LHCN-M2 (cell line): Measurements from ENCODE around the gene CCT7. TPM values are rescaled to one million over a fixed set of nuclear protein-coding genes. Genes with fewer than 3 reads are reported as not detected.
"Not testable (repeated sequence)": the region's sequence is repeated elsewhere in the genome, so short reads cannot be mapped to it uniquely, and the experiment has no call there.

Experiments
- DNase-seq: peaks from one replicate; pipeline ENCODE4 v3.0.0-alpha.2; 2012; ENCODE audit warnings: low read depth
- total RNA-seq: library from RNA; depleted of rRNA; stranded (reverse); fragments of >200 nt; gene quantifications from 2 replicates; pipeline ENCODE4 v1.2.3, GENCODE V29; 2014

CCT7 gene
- total RNA-seq, 1 experiment from 2014 or later: 452 TPM

- DNase-seq: no peak
Observed at GRCh38 chr2:73254343-73255006, 20.4 kb downstream of the CCT7 start.

DNA sequence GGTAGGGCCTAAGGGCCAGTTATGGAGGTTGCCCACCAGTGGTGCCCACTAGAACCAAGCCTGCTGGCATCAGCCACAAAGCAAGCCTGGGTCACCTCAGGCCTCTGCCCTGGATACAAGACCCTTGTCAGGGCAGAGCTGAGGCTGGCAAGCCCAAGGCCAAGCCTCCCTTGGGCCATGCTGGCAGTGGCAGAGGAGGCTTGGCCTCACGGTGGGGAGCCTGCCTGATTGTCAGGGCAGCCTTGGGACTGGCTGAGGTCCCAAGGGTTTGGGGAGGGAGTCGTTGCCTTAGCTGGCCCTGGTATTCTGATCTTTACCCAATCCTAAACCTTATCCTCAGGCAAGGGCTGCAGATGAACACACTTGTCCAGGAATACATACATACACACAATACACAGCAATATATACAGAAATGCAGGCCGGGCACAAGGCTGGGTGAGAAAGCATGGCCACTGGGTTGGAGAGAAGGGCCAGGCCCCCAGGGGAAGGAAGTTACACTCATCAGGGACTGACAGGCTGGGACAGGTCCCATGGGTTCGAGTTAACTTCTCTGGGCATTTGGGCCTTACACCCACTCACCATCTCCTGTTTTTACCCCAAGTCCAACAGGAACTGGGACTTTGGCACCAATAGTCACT is 21.0 kb downstream of the CCT7 start:
- no peak for DNase-seq

- no peak for DNase-seq
Observed at GRCh38 chr2:73255907-73256617, 22.0 kb downstream of the CCT7 start.

- no peak for DNase-seq
Observed at GRCh38 chr2:73256618-73256922, 22.5 kb downstream of the CCT7 start.

DNA sequence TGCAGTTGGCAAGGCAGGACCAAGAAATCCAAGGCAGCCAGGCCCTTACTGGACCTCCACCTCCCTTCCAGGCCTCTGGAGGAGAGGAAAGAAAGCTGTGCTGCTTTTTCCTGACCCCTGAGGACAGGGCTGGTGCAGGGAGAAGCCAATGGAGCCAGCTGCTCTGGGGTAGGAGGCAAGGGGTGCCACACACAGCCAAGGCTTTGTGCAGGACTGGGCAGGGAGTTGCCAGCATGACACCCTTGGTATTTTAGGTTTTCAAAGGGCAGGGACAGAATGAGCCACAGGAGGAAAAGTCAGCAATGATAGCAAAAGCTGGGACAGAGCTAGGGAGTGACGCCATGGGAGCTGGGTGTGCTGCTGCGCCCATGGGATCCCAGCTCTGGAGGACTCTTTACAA is 22.9 kb downstream of the CCT7 start:
- DNase-seq: no peak

DNA sequence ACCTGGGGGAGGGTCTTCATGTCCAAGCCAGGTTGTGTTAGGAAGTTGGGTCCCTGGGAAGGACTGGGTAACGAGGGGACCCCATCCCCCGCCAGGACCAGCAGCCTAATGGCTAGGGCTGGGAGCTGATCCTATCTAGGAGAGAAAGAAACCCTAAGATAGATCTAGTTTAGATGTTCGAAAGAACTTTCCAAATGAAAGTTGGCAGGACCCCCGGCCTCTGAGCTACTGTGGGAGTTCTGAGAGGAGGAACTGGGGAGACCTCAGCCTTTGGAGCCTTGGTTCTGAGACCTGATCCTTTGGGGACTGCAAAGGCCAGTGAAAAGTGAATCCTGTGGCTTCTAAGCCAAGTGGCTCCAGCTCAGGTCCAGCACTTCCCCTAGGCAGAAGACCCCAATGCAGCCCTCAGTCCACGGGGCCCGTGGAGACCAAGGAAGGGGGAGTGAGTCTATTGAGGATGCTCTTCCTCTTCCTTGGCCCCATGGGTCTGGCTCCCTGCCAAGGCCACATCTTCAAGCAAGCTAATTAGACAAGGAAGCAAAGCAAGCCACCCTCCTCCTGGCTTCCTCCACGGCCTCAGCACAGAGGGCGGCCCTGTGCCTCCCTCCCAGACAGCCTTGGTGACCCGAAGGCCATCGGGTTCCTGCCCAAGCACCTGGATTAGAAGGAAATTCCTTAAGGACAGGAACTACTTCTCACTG is 23.5 kb downstream of the CCT7 start:
- no peak for DNase-seq

DNA sequence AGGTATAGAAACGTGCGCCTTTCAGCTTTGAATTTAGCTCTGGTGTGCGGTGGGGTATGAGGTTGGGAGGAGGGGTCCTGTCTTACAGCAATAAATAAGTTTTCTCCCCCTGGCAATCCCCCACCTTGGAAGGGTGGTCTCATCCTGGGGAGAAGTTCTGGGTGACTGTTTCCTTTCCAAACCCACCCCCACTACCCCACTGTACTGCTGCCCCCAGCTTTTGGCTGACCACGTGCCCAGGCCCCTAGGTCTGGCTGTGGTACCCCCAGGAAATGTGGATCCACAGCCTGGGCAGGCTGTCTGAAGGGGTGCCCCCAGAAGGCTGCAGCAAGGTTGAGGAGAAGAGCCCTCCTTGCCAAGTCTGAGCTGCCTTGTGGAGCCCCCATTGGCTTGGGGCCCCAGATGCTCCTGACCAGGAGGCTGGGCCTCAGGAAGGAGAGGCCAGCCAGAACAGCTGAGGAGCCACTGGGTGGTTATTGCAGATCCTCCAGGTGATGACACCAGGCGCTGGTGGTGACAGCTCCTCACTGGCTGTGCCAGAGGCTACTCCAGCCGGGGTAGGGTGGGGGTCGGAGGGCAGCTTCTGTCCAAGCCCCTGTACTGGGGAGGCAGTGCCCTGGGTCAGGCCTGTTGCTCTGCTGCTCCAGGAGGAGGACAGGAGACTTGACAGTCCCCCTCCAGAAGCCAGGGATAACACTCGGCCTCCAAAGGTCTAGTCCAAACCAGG is 24.2 kb downstream of the CCT7 start:
- DNase-seq: no peak

- no peak for DNase-seq
Observed at GRCh38 chr2:73258913-73259215, 24.8 kb downstream of the CCT7 start.

- DNase-seq: no peak
Observed at GRCh38 chr2:73259276-73259675, 25.2 kb downstream of the CCT7 start.

DNA sequence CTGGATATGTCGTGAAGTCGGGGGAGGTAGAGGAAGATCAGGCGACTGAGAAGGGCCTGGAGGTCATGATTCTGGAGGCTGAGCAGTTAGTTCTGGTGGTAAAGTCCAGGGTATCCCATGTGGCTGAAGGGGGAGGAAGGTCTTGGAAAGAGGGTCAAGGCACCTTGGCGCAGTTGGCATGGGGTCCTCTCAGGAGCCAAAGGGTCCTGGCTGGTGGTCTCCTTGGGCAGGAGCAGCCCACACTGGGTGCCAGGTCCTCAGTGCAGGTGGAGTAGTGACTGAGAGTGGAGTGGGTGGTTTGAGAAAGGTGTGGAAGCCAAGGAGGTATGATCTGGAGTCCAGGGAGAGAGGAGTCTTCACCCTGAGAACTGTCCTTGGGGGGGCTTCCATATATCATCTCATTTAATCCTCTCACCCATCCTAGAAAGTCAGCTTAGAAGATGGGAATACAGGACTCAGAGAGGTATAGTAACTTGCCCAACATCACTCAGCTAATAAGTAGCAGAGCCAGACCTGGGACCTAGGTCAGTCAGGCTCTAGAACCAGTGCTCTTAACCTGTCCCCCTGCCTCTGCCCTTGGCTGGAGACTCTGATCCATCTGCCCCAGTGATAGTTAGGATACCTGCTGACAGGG is 25.7 kb downstream of the CCT7 start:
- no peak for DNase-seq

DNA sequence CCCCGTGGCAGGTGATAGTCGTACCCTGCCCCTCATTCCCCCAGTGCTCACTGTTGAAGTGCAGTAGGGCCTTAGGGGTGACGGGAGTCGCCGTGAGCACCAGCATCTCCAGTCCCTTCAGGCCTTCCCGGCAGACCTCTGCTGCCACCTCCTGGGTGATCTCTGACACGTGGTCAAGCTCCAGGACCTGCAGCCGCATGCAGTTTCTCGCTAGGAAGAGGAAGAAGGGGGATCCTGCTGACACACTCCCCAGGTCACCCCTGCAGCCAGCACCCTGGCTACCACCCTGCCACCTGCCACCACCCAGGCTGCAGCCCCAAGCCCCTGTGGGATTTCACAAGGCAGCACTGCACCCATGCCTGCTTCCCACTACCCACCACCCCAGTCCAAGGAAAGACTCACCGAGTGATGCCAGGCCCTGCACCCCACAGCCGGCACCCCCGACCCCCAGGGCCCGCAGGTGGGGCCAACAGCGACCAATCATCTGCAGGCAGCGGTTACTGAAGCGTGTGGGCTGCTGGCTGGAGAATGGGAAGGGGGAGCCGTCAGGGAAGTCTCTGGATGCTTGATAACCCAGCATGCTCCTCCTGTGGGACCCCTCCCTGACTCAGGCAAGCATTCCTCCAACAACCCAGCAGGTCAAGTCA is 26.4 kb downstream of the CCT7 start:
- DNase-seq: peak; percentile 37

GRCh38 chr2:73262108-73262651 is 28.1 kb downstream of the CCT7 start:
- no peak for DNase-seq

- not testable (repeated sequence) for DNase-seq
Observed at GRCh38 chr2:73262691-73263429, 28.8 kb downstream of the CCT7 start.

- no peak for DNase-seq
Observed at GRCh38 chr2:73263540-73264331, 29.6 kb downstream of the CCT7 start.

DNA sequence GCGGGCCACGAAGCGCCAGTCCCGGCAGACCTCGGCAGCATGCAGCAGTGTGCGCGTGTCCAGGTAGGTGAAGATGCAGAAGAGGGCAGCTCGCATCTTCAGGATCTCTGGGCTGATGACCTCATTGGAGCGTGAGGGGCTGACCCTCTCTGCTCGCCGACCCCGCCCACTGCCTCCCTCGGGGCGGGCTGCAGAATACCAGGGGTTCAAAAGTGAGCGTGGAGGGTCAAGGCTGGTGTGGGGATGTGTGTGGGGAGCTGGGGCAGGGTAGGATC is 30.2 kb downstream of the CCT7 start:
- DNase-seq: no peak

- DNase-seq: no peak
Observed at GRCh38 chr2:73264783-73265182, 30.7 kb downstream of the CCT7 start.

DNA sequence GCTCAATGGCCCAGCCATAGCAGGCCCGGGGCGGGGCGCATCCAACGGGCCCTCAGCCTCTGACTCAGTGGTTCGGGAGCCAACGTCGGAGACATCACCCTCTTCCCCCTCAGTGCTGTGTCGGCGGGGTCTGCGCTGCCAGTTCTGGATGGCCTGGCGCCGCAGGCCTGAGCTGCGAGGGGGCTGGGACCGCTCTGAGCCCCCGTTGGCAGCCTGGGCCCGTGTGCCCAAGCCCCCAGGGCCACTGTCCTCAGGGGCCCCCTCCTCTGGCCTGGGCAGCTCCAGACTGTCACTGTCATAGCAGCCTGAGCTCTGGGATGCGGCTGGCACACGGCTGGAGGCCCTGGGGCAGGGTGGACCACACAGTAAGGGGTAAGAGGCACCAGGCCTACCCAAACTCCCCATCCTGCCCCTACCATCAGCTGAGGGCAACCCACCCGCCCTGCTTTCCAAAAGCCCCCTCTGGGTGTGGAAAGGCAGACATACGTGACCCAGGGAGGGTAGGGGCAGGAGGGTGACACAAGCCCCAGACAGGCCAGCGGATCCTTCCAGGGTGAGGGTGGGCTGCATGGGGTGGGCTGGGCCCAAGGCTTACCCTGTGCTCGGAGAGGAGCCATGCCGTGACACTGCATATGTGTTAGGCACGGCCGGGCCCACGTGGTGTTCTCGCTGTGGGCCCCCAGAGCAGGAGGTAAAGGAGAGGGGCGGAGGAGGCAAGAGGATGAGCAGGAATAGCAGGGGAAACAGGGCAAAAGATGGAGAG is 31.4 kb downstream of the CCT7 start:
- no peak for DNase-seq

DNA sequence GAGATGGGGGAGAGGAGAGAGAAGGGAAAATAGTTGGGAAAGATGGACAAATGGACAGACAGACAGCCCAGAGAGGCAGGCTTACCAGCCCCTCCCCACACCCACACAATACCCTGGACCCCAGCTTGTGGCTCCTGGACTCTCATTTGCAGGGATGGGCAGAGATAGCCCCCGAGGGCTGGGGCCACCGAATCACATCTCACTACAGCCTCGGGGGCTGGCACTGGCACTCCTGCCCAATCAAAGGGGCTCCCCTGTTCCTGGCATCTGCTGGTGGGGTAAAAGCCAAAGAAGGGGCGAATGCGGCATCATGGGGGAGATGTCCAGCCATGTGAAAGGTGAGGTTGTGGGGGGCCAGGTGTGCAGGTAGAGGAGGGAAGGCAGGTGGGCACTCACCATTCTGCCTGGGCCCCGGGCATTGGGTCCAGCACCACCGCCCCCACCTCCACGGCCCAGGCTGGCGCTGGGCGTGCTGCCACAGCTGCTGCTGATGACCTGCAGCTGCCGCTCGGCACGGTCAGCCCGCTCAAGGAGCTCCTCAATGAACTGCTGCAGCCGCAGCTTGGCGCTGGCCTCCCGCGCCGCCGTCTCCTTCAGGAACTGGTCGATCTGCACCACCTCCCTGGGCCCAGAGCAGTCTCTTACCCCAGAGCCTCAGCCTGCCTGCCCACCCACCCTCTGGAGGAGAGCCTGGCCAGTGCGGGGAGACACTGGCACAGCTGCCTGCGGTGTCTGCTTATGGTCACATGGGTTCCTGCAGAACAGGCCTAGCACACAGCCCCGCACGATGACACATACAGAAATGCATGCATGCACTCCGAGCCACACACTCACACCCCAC is 32.2 kb downstream of the CCT7 start:
- peak; percentile 78 for DNase-seq
